ENCODE measurements around the gene MRFAP1.
"Not testable (repeated sequence)": the region's sequence is repeated elsewhere in the genome, so short reads cannot be mapped to it uniquely, and the experiment has no call there.

The MRFAP1 gene

DNA sequence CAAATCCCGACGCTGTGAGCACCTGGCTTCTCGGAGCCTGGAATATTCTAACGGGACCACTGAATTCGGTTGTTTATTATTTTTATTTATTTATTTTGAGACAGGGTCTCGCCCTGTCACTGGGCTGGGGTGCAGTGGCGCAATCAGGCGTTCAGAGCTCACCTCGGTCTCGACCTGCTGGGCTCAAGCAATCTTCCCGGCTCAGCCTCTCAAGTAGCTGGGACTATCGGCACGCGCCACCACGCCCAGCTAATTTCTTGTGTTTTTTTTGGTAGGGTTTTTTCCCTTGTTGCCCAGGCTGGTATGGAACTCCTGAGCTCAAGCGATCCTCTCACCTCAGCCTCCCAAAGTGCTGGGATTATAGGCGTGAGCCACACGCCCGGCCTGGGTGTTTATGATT, 31.6 kb downstream of the MRFAP1 start:
- no peak for DNase-seq

- not testable (repeated sequence) for DNase-seq
These were observed 32.2 kb downstream of the MRFAP1 start for GRCh38 chr4:6672541-6673190.

DNA sequence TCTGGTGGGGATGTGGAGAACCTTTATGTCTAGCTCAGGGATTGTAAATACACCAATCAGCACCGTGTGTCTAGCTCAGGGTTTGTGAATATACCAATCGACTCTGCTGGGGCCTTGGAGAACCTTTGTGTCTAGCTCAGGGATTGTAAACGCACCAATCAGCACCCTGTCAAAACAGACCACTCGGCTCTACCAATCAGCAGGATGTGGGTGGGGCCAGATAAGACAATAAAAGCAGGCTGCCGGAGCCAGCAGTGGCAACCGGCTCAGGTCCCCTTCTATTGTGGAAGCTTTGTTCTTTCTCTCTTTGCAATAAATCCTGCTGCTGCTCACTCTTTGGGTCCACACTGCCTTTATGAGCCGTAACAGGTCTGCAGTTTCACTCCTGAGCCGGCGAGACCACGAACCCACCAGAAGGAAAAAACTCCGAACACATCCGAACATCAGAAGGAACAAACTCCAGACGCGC, 32.7 kb downstream of the MRFAP1 start:
- peak; percentile 32 for DNase-seq

DNA sequence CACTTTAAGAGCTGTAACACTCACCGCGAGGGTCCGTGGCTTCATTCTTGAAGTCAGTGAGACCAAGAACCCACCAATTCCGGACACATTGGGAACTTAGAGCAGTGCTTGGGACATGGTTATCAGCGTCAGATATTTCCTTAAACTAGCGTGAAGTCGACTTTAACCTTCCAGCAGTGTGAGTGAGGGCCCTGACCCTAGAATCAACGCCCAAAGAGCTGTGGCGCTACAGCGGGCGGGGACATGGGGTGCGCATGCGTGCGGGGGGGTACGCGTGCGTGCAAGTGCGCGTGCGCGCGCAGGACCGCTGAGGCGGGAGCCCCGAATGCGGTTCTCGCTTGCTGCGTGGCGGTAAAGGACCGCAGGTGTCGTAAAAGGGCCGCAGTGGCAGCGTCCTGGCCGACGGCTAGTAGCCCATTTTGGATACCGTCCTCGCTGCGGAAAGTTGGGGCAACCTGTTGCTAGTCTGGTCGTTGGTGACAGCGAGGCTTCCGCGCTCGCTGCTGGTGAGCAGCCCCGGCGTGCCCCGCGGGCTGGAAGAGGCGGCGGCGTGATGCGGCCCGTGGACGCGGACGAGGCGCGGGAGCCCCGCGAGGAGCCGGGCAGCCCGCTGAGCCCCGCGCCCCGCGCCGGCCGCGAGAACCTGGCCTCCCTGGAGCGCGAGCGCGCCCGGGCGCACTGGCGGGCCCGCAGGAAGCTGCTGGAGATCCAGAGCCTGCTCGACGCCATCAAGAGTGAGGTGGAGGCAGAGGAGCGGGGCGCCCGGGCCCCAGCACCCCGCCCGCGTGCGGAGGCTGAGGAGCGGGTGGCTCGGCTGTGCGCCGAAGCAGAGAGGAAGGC, 33.4 kb downstream of the MRFAP1 start:
- DNase-seq = peak; percentile 96

GRCh38 chr4:6674500-6675149, 34.1 kb downstream of the MRFAP1 start:
- DNase-seq = no peak

- DNase-seq = no peak
These were observed 36.5 kb downstream of the MRFAP1 start for GRCh38 chr4:6676722-6677558.

DNA sequence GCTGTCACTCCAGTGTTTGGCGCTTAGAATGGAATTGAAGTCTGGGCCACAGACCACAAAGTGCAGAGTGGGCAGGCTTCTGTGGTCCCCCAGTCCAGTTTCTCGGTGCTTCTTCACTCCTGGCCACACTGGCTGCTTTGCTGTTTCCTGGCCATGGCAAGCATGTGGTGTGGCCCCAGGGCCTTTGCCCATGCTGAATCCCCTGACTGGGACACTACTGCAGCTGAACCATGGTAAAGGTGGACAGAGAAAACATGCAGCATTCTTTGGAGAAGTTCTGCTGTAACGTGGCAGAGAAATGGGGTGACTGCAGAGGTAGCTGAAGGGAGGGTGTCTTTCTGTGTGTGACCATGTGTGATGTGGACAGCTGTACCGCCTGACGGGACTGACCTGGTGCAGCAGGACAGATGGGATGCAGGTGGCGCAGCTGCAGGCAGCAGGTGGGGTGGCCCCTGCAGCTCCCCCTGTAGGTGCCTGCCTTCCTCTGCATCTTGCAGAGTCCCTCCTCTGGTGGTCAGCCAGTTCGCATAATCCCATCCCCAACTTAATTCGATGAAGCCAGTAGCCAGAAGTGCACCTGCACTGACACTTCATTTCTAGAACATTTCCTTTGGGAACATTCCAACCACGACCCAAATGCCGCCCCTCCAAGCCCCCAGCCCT, 40.0 kb downstream of the MRFAP1 start:
- DNase-seq = no peak

DNA sequence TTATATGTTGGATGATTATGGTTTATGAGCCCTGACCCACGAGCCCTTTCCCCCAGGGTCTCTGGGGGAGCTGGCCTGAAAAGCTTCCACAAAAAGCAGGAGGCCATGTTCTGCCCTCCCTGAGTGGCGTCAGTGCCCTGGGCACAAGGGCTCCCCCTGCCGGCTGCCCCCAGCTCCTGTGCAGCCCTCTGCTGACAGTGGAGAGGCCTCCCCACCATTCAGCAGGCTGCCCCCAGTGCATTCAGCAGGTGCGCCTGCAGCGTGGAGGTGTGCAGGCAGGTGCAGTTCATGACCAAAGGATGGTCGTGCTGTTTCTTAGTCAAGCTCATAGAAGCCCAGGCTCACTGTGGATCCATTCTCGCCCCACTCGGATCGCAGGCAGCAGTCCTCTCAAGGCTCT, 40.7 kb downstream of the MRFAP1 start:
- DNase-seq = no peak

GRCh38 chr4:6682862-6683590, 42.5 kb downstream of the MRFAP1 start:
- DNase-seq = no peak

DNA sequence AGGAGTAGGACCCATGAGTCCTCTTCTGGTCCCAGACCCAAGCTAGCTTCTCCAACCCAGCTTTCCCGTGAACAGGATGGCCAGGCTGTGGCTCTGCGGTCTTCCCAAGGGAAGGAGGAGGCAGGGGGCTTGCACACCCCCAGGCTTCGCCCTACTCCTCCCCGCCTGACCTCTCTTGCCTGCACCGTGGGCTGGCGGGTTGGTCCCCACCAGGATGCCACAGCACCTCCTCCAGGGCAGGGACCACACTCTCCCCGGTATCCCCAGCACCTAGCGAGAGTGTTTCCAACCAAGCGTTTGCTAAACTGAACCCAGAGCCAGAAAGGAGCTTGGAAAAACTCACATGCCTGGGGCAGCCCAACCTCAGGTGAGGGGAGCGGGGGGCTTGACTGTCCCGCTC, 44.2 kb downstream of the MRFAP1 start:
- no peak for DNase-seq

DNA sequence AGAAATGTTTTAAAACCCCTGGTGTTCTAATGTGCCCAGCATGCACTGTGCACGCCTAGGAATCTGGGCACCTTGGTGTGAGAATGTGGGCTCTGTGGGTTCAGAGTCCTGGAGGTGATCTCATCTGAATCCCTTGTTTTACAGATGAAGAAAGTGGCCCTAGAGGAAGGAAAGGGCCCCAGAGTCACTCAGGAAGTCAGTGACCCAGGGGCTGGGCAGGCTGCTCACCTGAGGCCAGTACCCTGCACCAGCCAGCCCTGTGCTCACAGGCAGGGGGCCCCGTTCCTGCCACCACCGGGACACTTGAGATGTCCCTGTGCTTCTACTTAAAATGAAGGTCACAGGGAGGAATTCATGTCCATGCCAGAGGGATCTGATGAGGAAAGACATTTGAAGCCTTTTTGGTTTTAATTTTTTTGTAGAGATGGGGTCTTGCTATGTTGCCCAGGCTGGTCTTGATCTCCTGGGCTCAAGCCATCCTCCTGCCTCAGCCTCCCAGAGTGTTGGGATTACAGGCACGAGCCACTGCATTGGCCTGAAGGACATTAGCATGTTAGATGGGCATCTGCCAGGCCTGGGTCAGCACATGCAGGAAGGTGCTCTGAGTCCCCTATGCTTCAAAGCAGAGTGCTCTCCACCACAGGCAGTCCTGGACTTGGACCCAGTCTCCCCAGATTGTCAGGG, 45.8 kb downstream of the MRFAP1 start:
- DNase-seq = no peak

GRCh38 chr4:6687947-6688878, 47.7 kb downstream of the MRFAP1 start:
- no peak for DNase-seq

DNA sequence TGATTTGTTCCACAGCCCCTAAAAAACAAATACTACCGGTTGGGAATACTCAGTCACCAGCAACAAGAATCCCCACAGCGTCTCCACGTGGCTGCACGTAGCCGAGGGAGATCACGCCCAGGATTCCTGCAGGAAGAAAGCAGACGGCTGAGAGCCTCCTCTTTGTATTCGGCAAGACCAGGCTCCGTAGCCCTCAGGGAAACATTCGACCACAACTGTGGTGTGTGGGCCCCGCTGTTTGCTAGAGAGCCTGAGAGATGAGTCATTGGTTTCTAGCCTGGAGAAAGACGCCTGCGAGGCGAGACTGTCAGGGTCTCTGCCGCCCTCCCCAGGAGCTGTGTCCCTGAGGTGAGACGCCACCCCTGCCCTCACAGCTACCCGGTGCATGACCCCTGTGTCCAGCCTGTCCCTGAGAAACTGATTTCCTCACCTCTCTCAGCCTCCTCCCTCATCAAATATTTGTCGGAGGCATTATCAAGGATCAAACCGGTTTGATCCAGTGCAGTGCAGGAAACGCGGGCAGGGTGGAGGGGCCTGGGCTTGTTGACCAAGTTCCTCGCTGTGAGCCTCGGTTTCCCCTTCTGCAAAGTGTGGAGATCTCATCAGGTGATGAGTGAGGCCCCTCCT, 48.5 kb downstream of the MRFAP1 start:
- DNase-seq = peak; percentile 96

GRCh38 chr4:6689506-6689960, 49.0 kb downstream of the MRFAP1 start:
- DNase-seq = no peak

All from fibroblast of skin of abdomen (primary cell).